Measurements from ENCODE around the gene CCP110.

- TF ChIP-seq CTCF (IDR thresholded peaks at IDR 0.05) (no peak), POLR2A (IDR thresholded peaks at IDR 0.05) (no peak)
Measured at GRCh38 chr16:19542138-19542821, 18.5 kb downstream of the CCP110 start.
